Left ventricle myocardium inferior (tissue), 1 donor: ENCODE measurements around the gene ALDH2. TPM values are rescaled to one million over a fixed set of nuclear protein-coding genes. Genes with fewer than 3 reads are reported as not detected.
"Not testable (repeated sequence)": the region's sequence is repeated elsewhere in the genome, so short reads cannot be mapped to it uniquely, and the experiment has no call there.

ENCODE experiments used
- DNase-seq: peaks from one replicate; pipeline ENCODE4 v3.0.0-alpha.2; 2020
- H3K27ac ChIP-seq: fragments of 200-600 bp; replicated peaks from 2 replicates; pipeline ENCODE4 v1.8.0; 2021
- H3K27me3 ChIP-seq: fragments of 200-600 bp; 2 replicates; pipeline ENCODE4 v1.8.0; 2021; ENCODE audit warnings: low read depth
- H3K36me3 ChIP-seq: fragments of 200-600 bp; 2 replicates; pipeline ENCODE4 v1.8.0; 2021
- H3K4me1 ChIP-seq: fragments of 200-600 bp; 2 replicates; pipeline ENCODE4 v1.8.0; 2021
- H3K4me3 ChIP-seq: fragments of 200-600 bp; 2 replicates; pipeline ENCODE4 v1.8.0; 2021; ENCODE audit warnings: mild to moderate bottlenecking, moderate library complexity
- H3K9me3 ChIP-seq: fragments of 200-600 bp; replicated peaks from 2 replicates; pipeline ENCODE4 v1.8.0; 2021
- CTCF ChIP-seq: fragments of 200-600 bp; IDR thresholded peaks from 2 replicates; pipeline ENCODE4 v1.8.0; 2021; ENCODE audit warnings: antibody characterized with exemption, mild to moderate bottlenecking, borderline replicate concordance
- intact Hi-C: fragments of 100-400 bp; cut with micrococcal nuclease; formaldehyde crosslinking; loops from one replicate; pipeline ENCODE4 v1.11.0; 2022
- total RNA-seq: library from RNA; stranded (reverse); fragmentation: NEBNext Ultra II Directional; extraction: Animal tissue kit (Norgen Biotek cat#: 25700); gene quantifications from one replicate; pipeline ENCODE4 v1.2.1, GENCODE V29; 2021
- donor health status: DM: no; HTN: yes; CAD: no; lungs with severe emphysema.

The ALDH2 gene
- total RNA-seq, 1 donor from 2014 or later, result 381 TPM

GRCh38 chr12:111759991-111760390 is 6.7 kb upstream of the ALDH2 start:
- intact Hi-C loops, result no loop called here
- no peak for DNase-seq
- Histone ChIP-seq H3K27ac (no peak overlapping the region), H3K4me3 (no peak overlapping the region), H3K9me3 (no peaks in the 10 kb centered on the region), H3K36me3 (peaks cover 14% of the 10 kb centered on the region), H3K27me3 (no peaks in the 10 kb centered on the region), H3K4me1 (peaks cover 42% of the 10 kb centered on the region)
- no peak for TF ChIP-seq CTCF

GRCh38 chr12:111761099-111761498 is 5.6 kb upstream of the ALDH2 start:
- DNase-seq, result no peak
- Histone ChIP-seq H3K27ac (no peak overlapping the region), H3K36me3 (peaks cover 10% of the 10 kb centered on the region), H3K4me3 (no peak overlapping the region), H3K4me1 (peaks cover 36% of the 10 kb centered on the region), H3K27me3 (no peaks in the 10 kb centered on the region), H3K9me3 (no peaks in the 10 kb centered on the region)
- intact Hi-C loops, result no loop called here
- TF ChIP-seq CTCF, result no peak

- Histone ChIP-seq H3K4me3 (no peak overlapping the region), H3K9me3 (no peaks in the 10 kb centered on the region), H3K27me3 (no peaks in the 10 kb centered on the region), H3K36me3 (peaks cover 5% of the 10 kb centered on the region), H3K27ac (no peak overlapping the region), H3K4me1 (peaks cover 35% of the 10 kb centered on the region)
- no peak for DNase-seq
- intact Hi-C loops, result no loop called here
- no peak for TF ChIP-seq CTCF
Measured at GRCh38 chr12:111761706-111762105, 5.0 kb upstream of the ALDH2 start.

GRCh38 chr12:111763552-111763951 is 3.2 kb upstream of the ALDH2 start:
- H3K9me3 ChIP-seq, DNase-seq, H3K27ac ChIP-seq, H3K4me3 ChIP-seq, H3K27me3 ChIP-seq, H3K36me3 ChIP-seq, intact Hi-C loops: not testable (repeated sequence)
- peaks cover 35% of the 10 kb centered on the region for H3K4me1 ChIP-seq

- H3K27me3 ChIP-seq, result no peaks in the 10 kb centered on the region
- intact Hi-C loops, result no loop called here
- no peak for DNase-seq
- no peaks in the 10 kb centered on the region for H3K9me3 ChIP-seq
- peaks cover 36% of the 10 kb centered on the region for H3K4me1 ChIP-seq
- no peak for TF ChIP-seq CTCF
- no peak overlapping the region for H3K4me3 ChIP-seq
- no peak overlapping the region for H3K27ac ChIP-seq
- no peaks in the 10 kb centered on the region for H3K36me3 ChIP-seq
Measured at GRCh38 chr12:111764120-111764821, 2.5 kb upstream of the ALDH2 start.

GRCh38 chr12:111767362-111768158 is 827 bp downstream of the ALDH2 start:
- H3K27me3 ChIP-seq, result no peaks in the 10 kb centered on the region
- peaks cover 48% of the 10 kb centered on the region for H3K4me1 ChIP-seq
- peak overlapping the region; percentile 99 for H3K4me3 ChIP-seq
- H3K27ac ChIP-seq, result peak overlapping the region; percentile 90
- DNase-seq, result no peak
- intact Hi-C loops, result no loop called here
- H3K9me3 ChIP-seq, result no peaks in the 10 kb centered on the region
- TF ChIP-seq CTCF, result no peak
- H3K36me3 ChIP-seq, result no peaks in the 10 kb centered on the region
